GM19395 (cell line): ENCODE data around the gene UST.

Experiments used
- ATAC-seq: cut with Tn5 transposase; IDR thresholded peaks from one replicate; pipeline ENCODE4 v1.9.1; 2021; ENCODE audit warnings: mild to moderate bottlenecking, moderate library complexity; ENCODE audit not compliant: unreplicated experiment

UST gene

GRCh38 chr6:148795563-148795962 lies 48.7 kb downstream of the UST start:
- ATAC-seq = no peak

GRCh38 chr6:148799647-148800046 lies 52.8 kb downstream of the UST start:
- ATAC-seq = no peak

GRCh38 chr6:148800536-148800935 lies 53.7 kb downstream of the UST start:
- no peak for ATAC-seq

GRCh38 chr6:148803979-148804378 lies 57.1 kb downstream of the UST start:
- ATAC-seq = no peak

- no peak for ATAC-seq
Observed at GRCh38 chr6:148805777-148806176, 58.9 kb downstream of the UST start.

GRCh38 chr6:148807784-148808183 lies 61.0 kb downstream of the UST start:
- ATAC-seq = no peak

GRCh38 chr6:148808786-148809304 lies 62.0 kb downstream of the UST start:
- ATAC-seq = no peak

GRCh38 chr6:148811459-148811858 lies 64.6 kb downstream of the UST start:
- ATAC-seq = no peak

- ATAC-seq = no peak
Observed at GRCh38 chr6:148814082-148814790, 67.4 kb downstream of the UST start.

GRCh38 chr6:148814869-148815268 lies 68.0 kb downstream of the UST start:
- no peak for ATAC-seq

GRCh38 chr6:148816117-148816516 lies 69.3 kb downstream of the UST start:
- ATAC-seq = no peak

GRCh38 chr6:148817689-148818088 lies 70.9 kb downstream of the UST start:
- no peak for ATAC-seq

GRCh38 chr6:148818939-148819575 lies 72.2 kb downstream of the UST start:
- ATAC-seq = no peak

- no peak for ATAC-seq
Observed at GRCh38 chr6:148819852-148820251, 73.0 kb downstream of the UST start.

GRCh38 chr6:148822819-148823218 lies 76.0 kb downstream of the UST start:
- no peak for ATAC-seq

- no peak for ATAC-seq
Observed at GRCh38 chr6:148824291-148824690, 77.5 kb downstream of the UST start.

- no peak for ATAC-seq
Observed at GRCh38 chr6:148824960-148825359, 78.1 kb downstream of the UST start.

- no peak for ATAC-seq
Observed at GRCh38 chr6:148825492-148825891, 78.7 kb downstream of the UST start.

- no peak for ATAC-seq
Observed at GRCh38 chr6:148827416-148828045, 80.7 kb downstream of the UST start.

GRCh38 chr6:148828047-148828446 lies 81.2 kb downstream of the UST start:
- ATAC-seq = no peak

- no peak for ATAC-seq
Observed at GRCh38 chr6:148829415-148830101, 82.7 kb downstream of the UST start.
